Stimulated activated naive B cell treated with anti-CD40 and anti-IgM and Interleukin-4, amounts not matched to agents 10 μg/mL and 1 μg/mL and 100 μg/mL, for 72 hours (primary cell): ENCODE data around the gene CTAGE4.
A peak's percentile ranks its signal among the peaks of the same experiment; 100 is the strongest.
"Not testable (repeated sequence)": the region's sequence is repeated elsewhere in the genome, so short reads cannot be mapped to it uniquely, and the experiment has no call there.

Experiments used
- ATAC-seq, 2 donors: fragments of 150-1000 bp; cut with Tn5 transposase; replicated peaks; 2 replicates each; pipeline ENCODE4 v1.10.0; 2021; ENCODE audit warnings: moderate library complexity in 1 of 2
- DNase-seq: peaks from one replicate; pipeline ENCODE4 v3.0.0; 2021
- H3K27ac Mint-ChIP-seq: one replicate; pipeline ENCODE4 v1.8.0; 2022; ENCODE audit warnings: mild to moderate bottlenecking, mixed read lengths
- H3K27me3 Mint-ChIP-seq, 2 donors: one replicate each; pipeline ENCODE4 v1.8.0; 2022; ENCODE audit warnings: mixed read lengths in 2 of 2
- H3K36me3 Mint-ChIP-seq, 2 donors: one replicate each; pipeline ENCODE4 v1.8.0; 2022; ENCODE audit warnings: mixed read lengths in 2 of 2, mild to moderate bottlenecking in 1 of 2
- H3K4me1 Mint-ChIP-seq, 2 donors: one replicate each; pipeline ENCODE4 v1.8.0; 2022; ENCODE audit warnings: mixed read lengths in 2 of 2, mild to moderate bottlenecking in 1 of 2
- H3K4me3 Mint-ChIP-seq, 2 donors: one replicate each; pipeline ENCODE4 v1.8.0; 2022; ENCODE audit warnings: mild to moderate bottlenecking in 2 of 2, mixed read lengths in 2 of 2, moderate library complexity in 1 of 2
- H3K9me3 Mint-ChIP-seq, 2 donors: one replicate each; pipeline ENCODE4 v1.8.0; 2022; ENCODE audit warnings: mixed read lengths in 2 of 2, mild to moderate bottlenecking in 1 of 2

CTAGE4 gene

GRCh38 chr7:144183166-144183565, at the start of gene CTAGE4:
Gene CTAGE4 (plus strand): TSS chr7:144183466. CDS start chr7:144183504, 38 bp downstream.
- not testable (repeated sequence) for ATAC-seq, H3K4me3 Mint-ChIP-seq, H3K27me3 Mint-ChIP-seq, H3K27ac Mint-ChIP-seq, DNase-seq, H3K9me3 Mint-ChIP-seq, H3K4me1 Mint-ChIP-seq, H3K36me3 Mint-ChIP-seq

GRCh38 chr7:144134116-144134515, 49.1 kb upstream of the CTAGE4 start:
- DNase-seq (no peak), ATAC-seq (no peak)
- H3K27me3 Mint-ChIP-seq = peaks cover 10 to 15% of the 10 kb centered on the region in 2 donors
- no peaks in the 10 kb centered on the region for H3K4me1 Mint-ChIP-seq
- no peaks in the 10 kb centered on the region for H3K36me3 Mint-ChIP-seq
- no peak overlapping the region for H3K27ac Mint-ChIP-seq
- H3K9me3 Mint-ChIP-seq = no peaks in the 10 kb centered on the region
- no peak overlapping the region for H3K4me3 Mint-ChIP-seq

GRCh38 chr7:144137501-144137900, 45.8 kb upstream of the CTAGE4 start:
- Mint-ChIP-seq H3K4me1 (no peaks in the 10 kb centered on the region), H3K36me3 (no peaks in the 10 kb centered on the region), H3K9me3 (peaks cover 0 to 2% of the 10 kb centered on the region in 2 donors), H3K27me3 (peaks cover 8 to 9% of the 10 kb centered on the region in 2 donors), H3K27ac (no peak overlapping the region), H3K4me3 (no peak overlapping the region)
- DNase-seq (no peak), ATAC-seq (no peak)

- Mint-ChIP-seq H3K36me3 (no peaks in the 10 kb centered on the region), H3K27ac (no peak overlapping the region), H3K27me3 (peaks cover 8 to 19% of the 10 kb centered on the region in 2 donors), H3K9me3 (peaks cover 6 to 7% of the 10 kb centered on the region in 2 donors), H3K4me1 (no peaks in the 10 kb centered on the region), H3K4me3 (no peak overlapping the region)
- DNase-seq = no peak
- no peak for ATAC-seq
Observed at GRCh38 chr7:144142187-144142586, 41.1 kb upstream of the CTAGE4 start.

- Mint-ChIP-seq H3K36me3 (peaks cover 2 to 6% of the 10 kb centered on the region in 2 donors), H3K27me3 (peaks cover 8 to 19% of the 10 kb centered on the region in 2 donors), H3K4me1 (no peaks in the 10 kb centered on the region), H3K9me3 (peaks cover 21 to 22% of the 10 kb centered on the region in 2 donors), H3K27ac (no peak overlapping the region), H3K4me3 (no peak overlapping the region)
- ATAC-seq (no peak), DNase-seq (no peak)
Observed at GRCh38 chr7:144144426-144144825, 38.8 kb upstream of the CTAGE4 start.

GRCh38 chr7:144148224-144148827, 34.9 kb upstream of the CTAGE4 start:
- peaks cover 13 to 14% of the 10 kb centered on the region in 2 donors for H3K27me3 Mint-ChIP-seq
- H3K9me3 Mint-ChIP-seq = peaks cover 31 to 32% of the 10 kb centered on the region in 2 donors
- no peak overlapping the region for H3K27ac Mint-ChIP-seq
- DNase-seq (no peak), ATAC-seq (no peak)
- no peaks in the 10 kb centered on the region for H3K4me1 Mint-ChIP-seq
- H3K4me3 Mint-ChIP-seq = no peak overlapping the region
- H3K36me3 Mint-ChIP-seq = peaks cover 6 to 10% of the 10 kb centered on the region in 2 donors

GRCh38 chr7:144158861-144159260, 24.4 kb upstream of the CTAGE4 start:
- H3K9me3 Mint-ChIP-seq = peaks cover 0 to 1% of the 10 kb centered on the region in 2 donors
- H3K27ac Mint-ChIP-seq = no peak overlapping the region
- ATAC-seq (no peak), DNase-seq (no peak)
- H3K4me1 Mint-ChIP-seq = no peaks in the 10 kb centered on the region
- peaks cover 17 to 36% of the 10 kb centered on the region in 2 donors for H3K27me3 Mint-ChIP-seq
- H3K4me3 Mint-ChIP-seq = no peak overlapping the region
- H3K36me3 Mint-ChIP-seq = no peaks in the 10 kb centered on the region

GRCh38 chr7:144164784-144165183, 18.5 kb upstream of the CTAGE4 start:
- Mint-ChIP-seq H3K27me3 (peaks cover 14 to 23% of the 10 kb centered on the region in 2 donors), H3K27ac (no peak overlapping the region), H3K36me3 (peaks cover 0 to 3% of the 10 kb centered on the region in 2 donors), H3K9me3 (peaks cover 1 to 3% of the 10 kb centered on the region in 2 donors), H3K4me1 (no peaks in the 10 kb centered on the region), H3K4me3 (no peak overlapping the region)
- ATAC-seq (no peak), DNase-seq (no peak)

GRCh38 chr7:144171594-144172350, 11.5 kb upstream of the CTAGE4 start:
- H3K27me3 Mint-ChIP-seq = peaks cover 20 to 31% of the 10 kb centered on the region in 2 donors
- H3K36me3 Mint-ChIP-seq = peaks cover 3 to 18% of the 10 kb centered on the region in 2 donors
- H3K27ac Mint-ChIP-seq, ATAC-seq, DNase-seq, H3K4me1 Mint-ChIP-seq, H3K4me3 Mint-ChIP-seq: not testable (repeated sequence)
- peaks cover 9 to 20% of the 10 kb centered on the region in 2 donors for H3K9me3 Mint-ChIP-seq

- Mint-ChIP-seq H3K36me3 (peaks cover 3 to 17% of the 10 kb centered on the region in 2 donors), H3K9me3 (peaks cover 9 to 19% of the 10 kb centered on the region in 2 donors), H3K4me1 (no peaks in the 10 kb centered on the region), H3K27me3 (peaks cover 20 to 33% of the 10 kb centered on the region in 2 donors), H3K4me3 (no peak overlapping the region), H3K27ac (no peak overlapping the region)
- no peak for ATAC-seq
- no peak for DNase-seq
Observed at GRCh38 chr7:144174613-144175012, 8.7 kb upstream of the CTAGE4 start.

- ATAC-seq = peak; percentile 96 to 100
- DNase-seq = peak; percentile 17
- H3K9me3 Mint-ChIP-seq, H3K36me3 Mint-ChIP-seq, H3K27ac Mint-ChIP-seq, H3K4me1 Mint-ChIP-seq, H3K4me3 Mint-ChIP-seq: not testable (repeated sequence)
- H3K27me3 Mint-ChIP-seq = peaks cover 8 to 17% of the 10 kb centered on the region in 2 donors
Observed at GRCh38 chr7:144178380-144179164, 4.7 kb upstream of the CTAGE4 start.

GRCh38 chr7:144179165-144179479, 4.1 kb upstream of the CTAGE4 start:
- H3K27ac Mint-ChIP-seq, DNase-seq, H3K36me3 Mint-ChIP-seq, H3K4me1 Mint-ChIP-seq, H3K9me3 Mint-ChIP-seq, H3K4me3 Mint-ChIP-seq: not testable (repeated sequence)
- H3K27me3 Mint-ChIP-seq = peaks cover 8 to 15% of the 10 kb centered on the region in 2 donors
- ATAC-seq = peak; percentile 34 to 38

- not testable (repeated sequence) for H3K27me3 Mint-ChIP-seq, H3K27ac Mint-ChIP-seq, H3K4me1 Mint-ChIP-seq, DNase-seq, ATAC-seq, H3K9me3 Mint-ChIP-seq, H3K36me3 Mint-ChIP-seq, H3K4me3 Mint-ChIP-seq
Observed at GRCh38 chr7:144187848-144188247, 4.6 kb downstream of the CTAGE4 start.

GRCh38 chr7:144188578-144189171, 5.4 kb downstream of the CTAGE4 start:
- peak in 1 of 2 donors; percentile 18 for ATAC-seq

More at GRCh38 chr7:144188578-144189171, 5.4 kb downstream of the CTAGE4 start:
- not testable (repeated sequence) for H3K27ac Mint-ChIP-seq, H3K4me1 Mint-ChIP-seq, H3K9me3 Mint-ChIP-seq, H3K27me3 Mint-ChIP-seq, H3K36me3 Mint-ChIP-seq, DNase-seq, H3K4me3 Mint-ChIP-seq
